HUES64 (cell line): Measurements from ENCODE around the gene COA3.
A peak's percentile ranks its signal among the peaks of the same experiment; 100 is the strongest.
"Not testable (repeated sequence)": the region's sequence is repeated elsewhere in the genome, so short reads cannot be mapped to it uniquely, and the experiment has no call there.

ENCODE experiments used
- H3K27ac ChIP-seq: 2 replicates; pipeline ENCODE4 v1.7.0; 2013; ENCODE audit warnings: low read depth, low read length, inconsistent platforms
- H3K27me3 ChIP-seq: 2 replicates; pipeline ENCODE4 v1.6.1; 2013; ENCODE audit warnings: mild to moderate bottlenecking, low read length; ENCODE audit not compliant: insufficient read depth
- H3K36me3 ChIP-seq: 2 replicates; pipeline ENCODE4 v1.6.1; 2013; ENCODE audit warnings: mild to moderate bottlenecking, low read length; ENCODE audit not compliant: insufficient read depth
- H3K4me1 ChIP-seq: 2 replicates; pipeline ENCODE4 v1.6.1; 2013; ENCODE audit warnings: mild to moderate bottlenecking, low read length, moderate library complexity; ENCODE audit not compliant: insufficient read depth
- H3K4me3 ChIP-seq: 2 replicates; pipeline ENCODE4 v1.5.1; 2013; ENCODE audit warnings: mild to moderate bottlenecking, low read length, moderate library complexity
- H3K9ac ChIP-seq: 2 replicates; pipeline ENCODE4 v1.6.1; 2013; ENCODE audit warnings: mild to moderate bottlenecking, low read depth, low read length
- H3K9me3 ChIP-seq: 2 replicates; pipeline ENCODE4 v1.6.1; 2013; ENCODE audit warnings: low read depth, low read length; ENCODE audit not compliant: insufficient read depth
- WGBS: fragments of 150-250, 120-280 bp; methylation state at CpG from one replicate; pipeline ENCODE4 v1.1.7; 2013; ENCODE audit warnings: missing lambda C conversion rate; 5-methylcytosine and 5-hydroxymethylcytosine counted together

The COA3 gene

DNA sequence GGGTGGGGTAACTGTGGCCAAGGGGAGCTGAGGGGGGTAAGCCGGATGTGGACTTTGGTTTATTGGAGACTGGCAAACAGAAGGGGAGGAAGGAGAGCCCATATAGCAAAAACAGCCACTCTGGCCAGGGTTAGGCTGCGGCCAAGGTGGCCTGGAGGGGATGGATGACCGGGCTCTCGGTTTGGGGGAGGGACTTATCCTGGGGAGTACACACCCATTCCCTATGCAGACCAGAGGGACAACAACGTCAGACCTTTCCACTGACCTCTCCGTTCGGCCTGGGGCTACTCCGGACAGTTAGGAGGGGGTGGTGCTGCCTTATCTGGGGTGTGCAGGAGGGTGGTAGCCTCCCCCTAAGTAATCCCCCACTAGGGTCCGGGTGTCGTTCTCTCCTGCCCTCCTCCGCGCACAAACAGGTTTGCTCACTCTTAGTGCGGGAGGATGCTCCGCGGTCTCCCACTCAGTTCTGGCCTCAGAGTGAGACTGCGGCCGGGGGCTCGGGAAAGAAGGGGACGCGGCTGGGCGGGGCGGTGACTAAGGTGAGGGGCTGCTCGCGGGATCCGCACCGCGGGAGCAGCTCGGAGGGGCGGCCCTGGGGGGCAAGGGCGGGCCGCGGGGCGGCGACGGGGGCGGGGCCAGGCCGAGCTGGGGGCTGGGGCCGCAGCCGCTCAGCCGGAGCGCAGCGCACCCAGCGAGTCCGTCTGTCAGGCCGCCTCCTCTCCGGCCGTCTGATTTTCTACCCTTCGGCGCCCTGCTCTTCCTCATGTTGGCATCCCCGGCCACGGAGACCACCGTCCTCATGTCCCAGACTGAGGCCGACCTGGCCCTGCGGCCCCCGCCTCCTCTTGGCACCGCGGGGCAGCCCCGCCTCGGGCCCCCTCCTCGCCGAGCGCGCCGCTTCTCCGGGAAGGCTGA, 18.3 kb downstream of the COA3 start, which contains the start of gene WNK4:
Gene WNK4, plus strand, starts transcription at position 675 of the 915 bp plus-strand sequence. Its CDS starts 89 bp downstream, at position 764.
- H3K27ac ChIP-seq, result peak within 1 kb of the TSS; percentile 48; the same call in 1 of the 2 replicates

GRCh38 chr17:42779304-42779935, 19.1 kb downstream of the COA3 start:
- Histone ChIP-seq H3K9ac (peak overlapping the region; percentile 62; the same call in 1 of the 2 replicates), H3K36me3 (peaks cover 48% of the 10 kb centered on the region), H3K4me3 (peak overlapping the region; percentile 72), H3K27ac (no peak overlapping the region), H3K9me3 (no peaks in the 10 kb centered on the region), H3K27me3 (peaks cover 28% of the 10 kb centered on the region), H3K4me1 (peaks cover 14% of the 10 kb centered on the region; the same call in 1 of the 2 replicates)
- 90% methylated on average over 2 of the region's 3 CpGs for WGBS

More for the DNA sequence above, 18.3 kb downstream of the COA3 start, which contains the start of gene WNK4:
- H3K9me3 ChIP-seq, result no peaks in the 10 kb centered on the region
- H3K27me3 ChIP-seq, result peaks cover 28% of the 10 kb centered on the region
- peaks cover 13% of the 10 kb centered on the region; the same call in 1 of the 2 replicates for H3K4me1 ChIP-seq
- WGBS, result 3% methylated on average over 61 of the region's 65 CpGs
- peak within 1 kb of the TSS; percentile 63 for H3K9ac ChIP-seq
- H3K4me3 ChIP-seq, result peak within 1 kb of the TSS; percentile 72
- peaks cover 40% of the 10 kb centered on the region for H3K36me3 ChIP-seq

GRCh38 chr17:42778570-42778969, 19.9 kb downstream of the COA3 start:
- H3K4me1 ChIP-seq, result peaks cover 15% of the 10 kb centered on the region; the same call in 1 of the 2 replicates
- WGBS, result 90% methylated on average over 5 of the region's 5 CpGs
- peaks cover 48% of the 10 kb centered on the region for H3K36me3 ChIP-seq
- H3K9me3 ChIP-seq, result no peaks in the 10 kb centered on the region
- H3K27me3 ChIP-seq, result peaks cover 28% of the 10 kb centered on the region
- no peak overlapping the region for H3K4me3 ChIP-seq
- H3K9ac ChIP-seq, result no peak overlapping the region
- no peak overlapping the region for H3K27ac ChIP-seq

DNA sequence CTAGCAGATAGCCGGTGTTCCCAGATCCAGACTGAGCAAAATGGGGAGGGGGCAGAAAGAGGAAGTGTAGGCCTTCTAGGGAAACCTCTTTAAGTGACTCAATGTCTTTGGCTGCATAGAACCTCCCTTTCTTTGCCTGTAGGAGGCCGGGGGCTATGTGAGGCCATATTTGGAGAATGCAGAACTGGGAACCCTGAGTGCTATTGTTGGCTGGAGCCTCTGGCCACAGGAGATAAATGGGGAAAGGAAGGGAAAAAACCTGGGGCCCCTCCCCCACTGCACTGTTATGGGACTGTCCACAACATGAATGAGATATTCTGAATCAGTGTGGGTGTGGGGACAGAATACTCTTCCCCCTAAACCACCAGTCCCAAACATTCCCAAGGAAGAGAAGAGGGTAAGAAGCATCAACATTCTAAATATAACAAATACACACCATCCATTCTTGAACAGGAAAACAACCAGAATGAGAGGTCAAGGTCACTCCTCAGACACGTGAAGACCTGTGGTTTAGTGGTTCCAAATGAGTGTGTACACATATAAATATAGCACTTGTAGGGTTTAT, 22.9 kb downstream of the COA3 start:
- no peak overlapping the region for H3K9ac ChIP-seq
- WGBS, result 91% methylated on average over 3 of the region's 3 CpGs

GRCh38 chr17:42774066-42774745, 24.3 kb downstream of the COA3 start:
- H3K4me3 ChIP-seq, result peak overlapping the region; percentile 77
- WGBS, result 71% methylated on average over 3 of the region's 3 CpGs
- peak overlapping the region; percentile 77; the same call in 1 of the 2 replicates for H3K9ac ChIP-seq
- peaks cover 3% of the 10 kb centered on the region; the same call in 1 of the 2 replicates for H3K4me1 ChIP-seq
- no peak overlapping the region for H3K27ac ChIP-seq
- H3K36me3 ChIP-seq, result peaks cover 44% of the 10 kb centered on the region
- H3K27me3 ChIP-seq, result no peaks in the 10 kb centered on the region
- no peaks in the 10 kb centered on the region for H3K9me3 ChIP-seq

More for the DNA sequence above, 22.9 kb downstream of the COA3 start:
- Histone ChIP-seq H3K9me3 (no peaks in the 10 kb centered on the region), H3K27me3 (peaks cover 2% of the 10 kb centered on the region; the same call in 1 of the 2 replicates), H3K27ac (no peak overlapping the region), H3K4me3 (no peak overlapping the region), H3K36me3 (peaks cover 48% of the 10 kb centered on the region), H3K4me1 (peaks cover 3% of the 10 kb centered on the region; the same call in 1 of the 2 replicates)

DNA sequence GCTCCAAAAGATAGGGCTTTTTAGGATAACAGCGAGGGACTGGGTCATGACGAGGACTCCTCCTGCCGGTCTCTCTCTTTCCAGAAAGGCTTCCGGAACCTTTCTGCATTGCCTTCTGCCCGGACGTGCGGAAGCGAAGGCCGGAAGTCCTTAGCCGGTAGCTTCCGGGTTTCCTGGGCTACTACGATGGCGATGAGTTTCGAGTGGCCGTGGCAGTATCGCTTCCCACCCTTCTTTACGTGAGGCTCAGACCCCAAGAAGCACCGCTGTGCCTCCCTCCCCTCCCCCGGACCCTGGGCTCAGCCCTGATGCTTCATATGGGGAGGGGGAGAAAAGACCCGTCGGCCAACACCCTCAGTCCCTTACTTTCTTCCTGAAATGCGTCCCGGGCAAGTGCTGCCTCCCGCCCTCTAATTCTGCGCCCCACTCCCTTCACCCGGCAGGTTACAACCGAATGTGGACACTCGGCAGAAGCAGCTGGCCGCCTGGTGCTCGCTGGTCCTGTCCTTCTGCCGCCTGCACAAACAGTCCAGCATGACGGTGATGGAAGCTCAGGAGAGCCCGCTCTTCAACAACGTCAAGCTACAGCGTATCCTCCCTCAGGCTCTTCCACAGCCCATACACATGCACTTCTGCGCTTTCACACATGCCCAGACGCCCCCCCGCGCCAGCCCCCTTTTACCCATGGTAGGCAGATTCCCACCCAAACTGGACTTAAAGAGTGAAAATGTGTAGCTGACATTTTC, 25.0 kb downstream of the COA3 start, which contains the start of gene VPS25:
Gene VPS25, plus strand, starts transcription at position 160 of the 746 bp plus-strand sequence. Its CDS starts 27 bp downstream, at position 187.
- Histone ChIP-seq H3K36me3 (peaks cover 36% of the 10 kb centered on the region), H3K9me3 (no peaks in the 10 kb centered on the region), H3K4me1 (peaks cover 3% of the 10 kb centered on the region; the same call in 1 of the 2 replicates), H3K27me3 (no peaks in the 10 kb centered on the region; the same call in 1 of the 2 replicates), H3K9ac (peak within 1 kb of the TSS; percentile 77), H3K4me3 (peak within 1 kb of the TSS; percentile 77), H3K27ac (peak within 1 kb of the TSS; percentile 8)
- whole genome bisulfite sequencing, result 1% methylated on average over 37 of the region's 39 CpGs

GRCh38 chr17:42772945-42773289, 25.6 kb downstream of the COA3 start:
- peak overlapping the region; percentile 77; the same call in 1 of the 2 replicates for H3K9ac ChIP-seq
- H3K27ac ChIP-seq, result 0 out of 2 replicates have a peak overlapping the region, but pooled peaks have one; percentile 6
- WGBS, result 19% methylated on average over 3 of the region's 3 CpGs
- peak overlapping the region; percentile 77 for H3K4me3 ChIP-seq
- H3K9me3 ChIP-seq, result no peaks in the 10 kb centered on the region
- no peaks in the 10 kb centered on the region; the same call in 1 of the 2 replicates for H3K27me3 ChIP-seq
- H3K36me3 ChIP-seq, result peaks cover 33% of the 10 kb centered on the region
- H3K4me1 ChIP-seq, result peaks cover 3% of the 10 kb centered on the region; the same call in 1 of the 2 replicates

- not testable (repeated sequence) for H3K9ac ChIP-seq, H3K27ac ChIP-seq, H3K27me3 ChIP-seq, H3K9me3 ChIP-seq, H3K4me3 ChIP-seq, H3K36me3 ChIP-seq, H3K4me1 ChIP-seq
- 85% methylated on average over 8 of the region's 10 CpGs for WGBS
Observed at GRCh38 chr17:42769964-42770363, 28.5 kb downstream of the COA3 start.

DNA sequence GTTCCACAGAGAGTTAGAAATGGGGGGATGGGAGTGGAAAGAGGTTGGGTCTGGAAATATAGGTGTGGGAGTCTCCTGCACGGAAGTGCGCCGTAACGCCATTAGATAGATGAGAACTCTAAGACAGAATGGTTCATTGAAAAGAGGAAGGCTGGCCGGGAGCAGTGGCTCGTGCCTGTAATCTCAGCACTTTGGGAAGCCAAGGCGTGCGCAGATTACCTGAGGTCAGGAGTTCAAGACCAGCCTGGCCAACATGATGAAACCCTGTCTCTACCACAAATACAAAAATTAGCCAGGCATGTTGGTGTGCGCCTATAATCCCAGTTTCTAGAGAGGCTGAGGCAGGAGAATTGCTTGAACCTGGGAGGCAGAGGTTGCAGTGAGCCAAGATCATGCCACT, 30.5 kb downstream of the COA3 start:
- 91% methylated on average over 9 of the region's 9 CpGs for WGBS
- not testable (repeated sequence) for H3K9me3 ChIP-seq, H3K4me3 ChIP-seq, H3K9ac ChIP-seq, H3K36me3 ChIP-seq, H3K4me1 ChIP-seq, H3K27ac ChIP-seq, H3K27me3 ChIP-seq

DNA sequence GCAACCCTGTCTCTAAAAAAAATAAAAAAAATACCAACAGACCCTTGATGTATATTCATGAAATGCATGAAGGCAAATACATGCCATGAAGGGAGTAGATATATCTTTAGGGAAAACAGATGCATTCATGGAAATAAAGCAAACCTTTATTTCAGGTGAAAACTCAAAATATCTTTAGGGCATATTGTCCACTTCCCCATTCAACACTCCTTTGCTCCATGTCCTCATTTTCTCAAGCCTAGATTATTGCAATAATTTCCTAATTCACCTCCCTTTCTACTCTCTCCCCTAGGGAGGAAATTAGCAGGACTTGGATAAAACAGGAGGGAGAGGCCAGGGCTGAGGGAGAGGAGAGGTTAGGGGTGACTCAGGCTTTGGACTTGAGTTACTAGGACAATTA, 31.0 kb downstream of the COA3 start:
- Histone ChIP-seq H3K9me3 (no peaks in the 10 kb centered on the region), H3K27me3 (peaks cover 2% of the 10 kb centered on the region), H3K9ac (no peak overlapping the region), H3K4me3 (no peak overlapping the region), H3K4me1 (peaks cover 8% of the 10 kb centered on the region), H3K27ac (no peak overlapping the region), H3K36me3 (no peaks in the 10 kb centered on the region)
